Muscle layer of colon (tissue), 2 donors: ENCODE results near the gene PTGFRN.

Experiments used
- H3K27ac ChIP-seq: one replicate; pipeline ENCODE4 v1.7.0; 2013; ENCODE audit warnings: low read depth, mild to moderate bottlenecking, low read length, moderate library complexity
- H3K27me3 ChIP-seq, 2 donors: one replicate each; pipeline ENCODE4 v1.7.0; 2013; ENCODE audit warnings: low read length in 2 of 2, mild to moderate bottlenecking in 2 of 2; ENCODE audit not compliant: insufficient read depth in 2 of 2, control insufficient read depth in 1 of 2
- H3K36me3 ChIP-seq: one replicate; pipeline ENCODE4 v1.7.0; 2013; ENCODE audit warnings: mild to moderate bottlenecking, low read length; ENCODE audit not compliant: insufficient read depth
- H3K4me1 ChIP-seq: one replicate; pipeline ENCODE4 v1.7.0; 2013; ENCODE audit warnings: mild to moderate bottlenecking, low read length; ENCODE audit not compliant: insufficient read depth
- H3K4me3 ChIP-seq, 2 donors: one replicate each; pipeline ENCODE4 v1.7.0; 2013; ENCODE audit warnings: low read length in 2 of 2, low read depth in 1 of 2, mild to moderate bottlenecking in 1 of 2, moderate library complexity in 1 of 2
- H3K9ac ChIP-seq: one replicate; pipeline ENCODE4 v1.7.0; 2013; ENCODE audit warnings: low read length
- H3K9me3 ChIP-seq: one replicate; pipeline ENCODE4 v1.7.0; 2013; ENCODE audit warnings: mild to moderate bottlenecking, low read length
- donor health status: abdominal sarcoma.
- donor health status: Adenocarcinoma of cecum.

PTGFRN gene

GRCh38 chr1:117032681-117033539 lies 123.2 kb downstream of the PTGFRN start:
- Histone ChIP-seq H3K27ac (no peak overlapping the region), H3K9me3 (no peaks in the 10 kb centered on the region), H3K4me1 (no peaks in the 10 kb centered on the region), H3K4me3 (no peak overlapping the region), H3K36me3 (no peaks in the 10 kb centered on the region), H3K9ac (no peak overlapping the region), H3K27me3 (no peaks in the 10 kb centered on the region)

GRCh38 chr1:117033772-117034171 lies 124.1 kb downstream of the PTGFRN start:
- Histone ChIP-seq H3K9ac (no peak overlapping the region), H3K9me3 (no peaks in the 10 kb centered on the region), H3K36me3 (no peaks in the 10 kb centered on the region), H3K4me1 (no peaks in the 10 kb centered on the region), H3K4me3 (no peak overlapping the region), H3K27me3 (no peaks in the 10 kb centered on the region), H3K27ac (no peak overlapping the region)

- no peaks in the 10 kb centered on the region for H3K4me1 ChIP-seq
- H3K27me3 ChIP-seq = no peaks in the 10 kb centered on the region
- H3K36me3 ChIP-seq = no peaks in the 10 kb centered on the region
- H3K27ac ChIP-seq = no peak overlapping the region
- H3K9me3 ChIP-seq = no peaks in the 10 kb centered on the region
- no peak overlapping the region for H3K9ac ChIP-seq
- H3K4me3 ChIP-seq = no peak overlapping the region
Observed at GRCh38 chr1:117034791-117035290, 125.1 kb downstream of the PTGFRN start.

GRCh38 chr1:117036018-117036461 lies 126.3 kb downstream of the PTGFRN start:
- Histone ChIP-seq H3K4me3 (no peak overlapping the region), H3K9me3 (no peaks in the 10 kb centered on the region), H3K4me1 (no peaks in the 10 kb centered on the region), H3K27ac (no peak overlapping the region), H3K27me3 (no peaks in the 10 kb centered on the region), H3K9ac (no peak overlapping the region), H3K36me3 (no peaks in the 10 kb centered on the region)

- H3K36me3 ChIP-seq = no peaks in the 10 kb centered on the region
- no peaks in the 10 kb centered on the region for H3K4me1 ChIP-seq
- H3K9me3 ChIP-seq = no peaks in the 10 kb centered on the region
- H3K27ac ChIP-seq = no peak overlapping the region
- no peak overlapping the region for H3K4me3 ChIP-seq
- no peaks in the 10 kb centered on the region for H3K27me3 ChIP-seq
- H3K9ac ChIP-seq = no peak overlapping the region
Observed at GRCh38 chr1:117037802-117038201, 128.1 kb downstream of the PTGFRN start.

- Histone ChIP-seq H3K36me3 (no peaks in the 10 kb centered on the region), H3K27me3 (no peaks in the 10 kb centered on the region), H3K4me3 (no peak overlapping the region), H3K27ac (no peak overlapping the region), H3K4me1 (no peaks in the 10 kb centered on the region), H3K9me3 (no peaks in the 10 kb centered on the region), H3K9ac (no peak overlapping the region)
Observed at GRCh38 chr1:117038236-117038635, 128.5 kb downstream of the PTGFRN start.
